RWPE2 (cell line): ENCODE measurements around the gene CHPT1.

Experiments used
- ATAC-seq: fragments of 200-7000 bp; cut with Tn5 transposase; 3 replicates; pipeline ENCODE4 v1.9.1; 2021; ENCODE audit warnings: low read depth
- DNase-seq: peaks from one replicate; pipeline ENCODE4 v3.0.0-alpha.2; 2020; ENCODE audit warnings: low spot score
- H3K27ac ChIP-seq: fragments of 450-650 bp; 2 replicates; pipeline ENCODE4 v1.5.1; 2017; ENCODE audit warnings: mild to moderate bottlenecking; ENCODE audit not compliant: poor library complexity, severe bottlenecking
- H3K27me3 ChIP-seq: fragments of 250-450 bp; sonication (Bioruptor Pico); 2 replicates; pipeline ENCODE4 v1.5.1; 2021; ENCODE audit warnings: mild to moderate bottlenecking, moderate library complexity; ENCODE audit not compliant: insufficient read depth, poor library complexity, severe bottlenecking
- H3K36me3 ChIP-seq: fragments of 250-450 bp; sonication (Bioruptor Pico); 2 replicates; pipeline ENCODE4 v1.5.1; 2020; ENCODE audit warnings: low read depth, mild to moderate bottlenecking, moderate library complexity
- H3K4me1 ChIP-seq: fragments of 250-450 bp; sonication (Bioruptor Pico); 2 replicates; pipeline ENCODE4 v1.5.1; 2021; ENCODE audit warnings: mild to moderate bottlenecking, moderate library complexity; ENCODE audit not compliant: insufficient read depth, poor library complexity, severe bottlenecking
- H3K4me3 ChIP-seq: fragments of 250-450 bp; sonication (Bioruptor Pico); 2 replicates; pipeline ENCODE4 v1.5.1; 2021; ENCODE audit warnings: mild to moderate bottlenecking, moderate library complexity; ENCODE audit not compliant: severe bottlenecking
- H3K9me3 ChIP-seq: fragments of 250-450 bp; sonication (Bioruptor Pico); 2 replicates; pipeline ENCODE4 v1.5.1; 2021; ENCODE audit warnings: mild to moderate bottlenecking, moderate library complexity; ENCODE audit not compliant: severe bottlenecking
- TF ChIP-seq, protein P1 (sequence below): fragments of 450-650 bp; IDR thresholded peaks from one replicate; pipeline ENCODE4 v1.5.1; 2017; ENCODE audit warnings: mild to moderate bottlenecking, moderate library complexity; ENCODE audit not compliant: poor library complexity, severe bottlenecking

The CHPT1 gene

DNA sequence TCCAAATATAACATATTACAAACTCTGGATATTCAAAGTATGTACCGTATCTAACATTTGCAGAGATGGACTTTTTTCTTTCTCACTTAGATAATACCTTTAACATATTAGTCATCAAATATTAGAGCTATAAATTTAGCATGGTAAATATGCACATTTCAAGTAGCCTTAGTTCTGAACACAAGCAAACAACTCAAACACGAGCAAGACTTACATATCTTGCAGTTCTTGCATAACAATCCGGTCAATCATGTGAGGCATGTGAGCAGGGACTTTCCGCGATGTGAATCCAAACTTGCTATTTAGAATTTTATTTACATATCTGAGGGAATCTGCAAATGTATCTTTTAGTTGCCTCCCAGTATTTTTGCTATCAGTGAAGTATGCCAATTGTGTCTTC, 63.9 kb downstream of the CHPT1 start:
- no peak overlapping the region for H3K4me3 ChIP-seq
- H3K27me3 ChIP-seq, result no peaks in the 10 kb centered on the region
- H3K9me3 ChIP-seq, result no peaks in the 10 kb centered on the region
- no peak overlapping the region for H3K27ac ChIP-seq
- TF ChIP-seq, protein P1, sequence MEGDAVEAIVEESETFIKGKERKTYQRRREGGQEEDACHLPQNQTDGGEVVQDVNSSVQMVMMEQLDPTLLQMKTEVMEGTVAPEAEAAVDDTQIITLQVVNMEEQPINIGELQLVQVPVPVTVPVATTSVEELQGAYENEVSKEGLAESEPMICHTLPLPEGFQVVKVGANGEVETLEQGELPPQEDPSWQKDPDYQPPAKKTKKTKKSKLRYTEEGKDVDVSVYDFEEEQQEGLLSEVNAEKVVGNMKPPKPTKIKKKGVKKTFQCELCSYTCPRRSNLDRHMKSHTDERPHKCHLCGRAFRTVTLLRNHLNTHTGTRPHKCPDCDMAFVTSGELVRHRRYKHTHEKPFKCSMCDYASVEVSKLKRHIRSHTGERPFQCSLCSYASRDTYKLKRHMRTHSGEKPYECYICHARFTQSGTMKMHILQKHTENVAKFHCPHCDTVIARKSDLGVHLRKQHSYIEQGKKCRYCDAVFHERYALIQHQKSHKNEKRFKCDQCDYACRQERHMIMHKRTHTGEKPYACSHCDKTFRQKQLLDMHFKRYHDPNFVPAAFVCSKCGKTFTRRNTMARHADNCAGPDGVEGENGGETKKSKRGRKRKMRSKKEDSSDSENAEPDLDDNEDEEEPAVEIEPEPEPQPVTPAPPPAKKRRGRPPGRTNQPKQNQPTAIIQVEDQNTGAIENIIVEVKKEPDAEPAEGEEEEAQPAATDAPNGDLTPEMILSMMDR, result no peak
- no peaks in the 10 kb centered on the region for H3K4me1 ChIP-seq
- H3K36me3 ChIP-seq, result peaks cover 24% of the 10 kb centered on the region
- no peak for DNase-seq
- no peak for ATAC-seq

DNA sequence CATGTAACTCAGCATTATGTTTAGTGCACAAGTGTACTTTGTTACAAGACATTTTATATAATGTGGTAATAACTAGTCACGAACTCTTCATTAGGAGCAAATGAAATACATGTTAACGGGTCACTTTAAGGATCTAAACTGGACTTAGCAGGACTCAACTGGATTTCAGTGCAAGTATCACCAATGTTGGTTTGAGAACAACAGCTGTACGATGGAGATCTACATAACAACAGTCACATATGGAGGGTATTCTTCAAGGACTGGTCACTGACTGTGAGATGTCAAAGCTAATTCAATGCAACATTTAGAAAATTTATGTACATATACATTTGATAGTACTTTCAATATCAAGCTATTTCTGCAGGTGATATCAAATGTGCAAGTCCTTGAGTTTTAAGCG, 64.3 kb downstream of the CHPT1 start:
- TF ChIP-seq, protein P1, result no peak
- Histone ChIP-seq H3K4me3 (no peak overlapping the region), H3K9me3 (no peaks in the 10 kb centered on the region), H3K27me3 (no peaks in the 10 kb centered on the region), H3K4me1 (no peaks in the 10 kb centered on the region), H3K36me3 (peaks cover 20% of the 10 kb centered on the region), H3K27ac (no peak overlapping the region)
- ATAC-seq, result no peak
- DNase-seq, result no peak

DNA sequence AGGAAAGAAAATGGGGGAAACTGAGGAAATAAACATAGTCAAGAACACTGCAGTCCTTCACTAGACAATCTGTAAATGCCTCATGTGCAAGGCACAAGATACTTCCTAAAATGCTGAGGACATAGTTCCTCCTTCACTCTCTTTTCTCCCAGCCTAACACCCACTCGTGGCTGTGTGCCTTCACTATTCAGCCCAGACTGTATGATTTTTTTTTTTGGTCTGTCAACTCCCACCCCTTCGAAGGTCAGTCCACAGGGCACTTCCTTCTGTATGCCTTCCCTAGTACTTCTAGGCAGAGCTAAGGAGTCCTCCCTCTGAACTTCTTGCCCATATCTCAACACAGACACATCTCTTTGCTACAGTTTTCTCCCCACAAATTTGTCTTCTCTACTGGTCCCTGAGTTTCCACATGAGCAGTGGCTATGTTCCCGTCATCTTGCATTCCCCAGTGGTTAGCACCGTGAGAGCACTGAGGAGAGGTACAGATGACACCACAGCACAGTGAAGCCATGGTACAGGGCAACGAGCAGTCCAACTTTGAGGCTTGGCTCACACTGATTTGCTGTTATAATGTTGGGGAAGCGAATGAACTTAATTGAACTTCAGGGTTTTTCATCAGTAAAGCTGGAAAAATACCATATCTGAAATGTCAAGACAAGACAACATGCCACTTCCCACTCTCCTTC, 65.9 kb downstream of the CHPT1 start:
- TF ChIP-seq, protein P1, result no peak
- ATAC-seq (no peak), DNase-seq (no peak)
- peaks cover 15% of the 10 kb centered on the region; the same call in 1 of the 2 replicates for H3K36me3 ChIP-seq
- H3K4me1 ChIP-seq, result no peaks in the 10 kb centered on the region
- no peak overlapping the region for H3K4me3 ChIP-seq
- no peaks in the 10 kb centered on the region for H3K27me3 ChIP-seq
- no peak overlapping the region for H3K27ac ChIP-seq
- no peaks in the 10 kb centered on the region for H3K9me3 ChIP-seq

DNA sequence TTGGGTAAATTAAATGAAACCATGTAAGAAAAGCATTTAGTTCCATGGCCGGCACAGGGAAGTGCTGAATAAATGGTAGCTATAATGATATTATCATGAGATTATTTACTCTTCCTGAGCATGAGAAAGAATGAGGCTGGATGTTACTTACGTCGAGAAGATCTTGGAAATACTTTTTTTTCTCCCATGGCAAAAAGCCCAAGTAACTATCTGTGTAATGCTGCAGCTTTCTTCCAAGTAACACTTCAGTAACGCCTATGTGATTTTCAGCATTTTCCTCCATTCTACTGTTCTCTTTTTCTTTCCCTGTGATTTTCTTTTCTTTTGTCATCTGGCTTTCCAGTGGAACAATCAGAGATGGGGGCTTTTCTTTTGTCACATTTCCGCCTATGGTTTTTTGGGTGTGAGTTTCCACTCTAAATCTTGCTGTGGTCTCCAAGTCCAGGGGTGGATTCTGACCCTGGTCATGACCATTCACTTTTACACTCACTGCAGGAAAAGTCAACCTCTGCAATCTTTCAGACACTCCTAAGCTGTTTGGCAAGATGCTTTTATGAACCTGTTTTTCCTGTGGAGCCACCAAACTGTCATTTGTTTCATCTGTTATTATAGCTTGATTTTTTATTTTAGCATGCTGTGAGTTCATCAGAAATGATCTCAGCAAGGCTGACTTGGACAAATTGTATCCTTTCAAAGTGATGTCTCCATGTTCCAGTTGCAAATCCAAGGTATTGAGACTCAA, 66.8 kb downstream of the CHPT1 start:
- H3K36me3 ChIP-seq, result 0 out of 2 replicates have a peak, but pooled peaks cover 9% of the 10 kb centered on the region
- no peaks in the 10 kb centered on the region for H3K27me3 ChIP-seq
- no peak for ATAC-seq
- TF ChIP-seq, protein P1, result no peak
- H3K27ac ChIP-seq, result no peak overlapping the region
- no peak overlapping the region for H3K4me3 ChIP-seq
- no peak for DNase-seq
- no peaks in the 10 kb centered on the region for H3K9me3 ChIP-seq
- no peaks in the 10 kb centered on the region for H3K4me1 ChIP-seq

DNA sequence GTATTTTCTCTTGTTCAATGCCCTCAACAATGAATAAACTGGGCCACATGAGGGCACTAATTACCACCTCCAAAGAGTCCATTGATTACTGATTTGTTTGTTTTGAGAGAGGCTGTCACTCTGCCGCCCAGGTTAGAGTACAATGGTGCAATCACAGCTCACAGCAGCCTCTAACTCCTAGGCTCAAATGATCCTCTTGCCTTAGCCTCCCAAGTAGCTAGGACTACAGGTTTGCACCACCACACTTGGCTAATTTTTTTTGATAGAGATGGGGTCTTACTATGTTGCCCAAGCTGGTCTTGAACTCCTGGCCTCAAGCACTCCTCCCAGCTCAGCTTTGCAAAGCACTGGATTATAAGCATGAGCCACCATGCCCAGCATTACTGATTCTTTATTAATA, 70.1 kb downstream of the CHPT1 start:
- no peak overlapping the region for H3K4me3 ChIP-seq
- no peak for DNase-seq
- ATAC-seq, result no peak
- H3K9me3 ChIP-seq, result no peaks in the 10 kb centered on the region
- H3K27ac ChIP-seq, result no peak overlapping the region
- TF ChIP-seq, protein P1, result no peak
- H3K36me3 ChIP-seq, result 0 out of 2 replicates have a peak, but pooled peaks cover 13% of the 10 kb centered on the region
- no peaks in the 10 kb centered on the region for H3K27me3 ChIP-seq
- no peaks in the 10 kb centered on the region for H3K4me1 ChIP-seq
